Measurements from ENCODE around the gene IL33.
A peak's percentile ranks its signal among the peaks of the same experiment; 100 is the strongest.
"Not testable (repeated sequence)": the region's sequence is repeated elsewhere in the genome, so short reads cannot be mapped to it uniquely, and the experiment has no call there.

IL33 gene

GRCh38 chr9:6215562-6215961, at the start of gene IL33:
Gene IL33, plus strand, starts transcription at chr9:6215807. Its CDS starts 25,888 bp downstream, at chr9:6241695.
- peak; percentile 7 for DNase-seq (ENCODE audit: low spot score)

GRCh38 chr9:6171667-6172066, 43.9 kb upstream of the IL33 start:
- DNase-seq (ENCODE audit: low spot score) = no peak

- DNase-seq (ENCODE audit: low spot score) = no peak
Observed at GRCh38 chr9:6173914-6174313, 41.7 kb upstream of the IL33 start.

- DNase-seq (ENCODE audit: low spot score) = not testable (repeated sequence)
Observed at GRCh38 chr9:6182549-6183226, 32.9 kb upstream of the IL33 start.

GRCh38 chr9:6183227-6183551, 32.4 kb upstream of the IL33 start:
- DNase-seq (ENCODE audit: low spot score) = no peak

GRCh38 chr9:6183627-6184026, 32.0 kb upstream of the IL33 start:
- no peak for DNase-seq (ENCODE audit: low spot score)

- DNase-seq (ENCODE audit: low spot score) = peak; percentile 68
Observed at GRCh38 chr9:6184749-6185645, 30.6 kb upstream of the IL33 start.

- DNase-seq (ENCODE audit: low spot score) = no peak
Observed at GRCh38 chr9:6186691-6187090, 28.9 kb upstream of the IL33 start.

GRCh38 chr9:6187272-6187671, 28.3 kb upstream of the IL33 start:
- DNase-seq (ENCODE audit: low spot score) = no peak

GRCh38 chr9:6188466-6188865, 27.1 kb upstream of the IL33 start:
- no peak for DNase-seq (ENCODE audit: low spot score)

GRCh38 chr9:6188906-6189305, 26.7 kb upstream of the IL33 start:
- DNase-seq (ENCODE audit: low spot score) = no peak

GRCh38 chr9:6194934-6195333, 20.7 kb upstream of the IL33 start:
- DNase-seq (ENCODE audit: low spot score) = no peak

- no peak for DNase-seq (ENCODE audit: low spot score)
Observed at GRCh38 chr9:6195714-6196360, 19.8 kb upstream of the IL33 start.

- DNase-seq (ENCODE audit: low spot score) = peak; percentile 54
Observed at GRCh38 chr9:6197330-6197729, 18.3 kb upstream of the IL33 start.

- DNase-seq (ENCODE audit: low spot score) = no peak
Observed at GRCh38 chr9:6198251-6198650, 17.4 kb upstream of the IL33 start.

- DNase-seq (ENCODE audit: low spot score) = no peak
Observed at GRCh38 chr9:6199596-6199995, 16.0 kb upstream of the IL33 start.

- no peak for DNase-seq (ENCODE audit: low spot score)
Observed at GRCh38 chr9:6200761-6201160, 14.8 kb upstream of the IL33 start.

- DNase-seq (ENCODE audit: low spot score) = no peak
Observed at GRCh38 chr9:6209966-6210365, 5.6 kb upstream of the IL33 start.

- no peak for DNase-seq (ENCODE audit: low spot score)
Observed at GRCh38 chr9:6212722-6213375, 2.8 kb upstream of the IL33 start.

GRCh38 chr9:6214434-6214833, 1.2 kb upstream of the IL33 start:
- peak; percentile 53 for DNase-seq (ENCODE audit: low spot score)

- peak; percentile 31 for DNase-seq (ENCODE audit: low spot score)
Observed at GRCh38 chr9:6214903-6215302, 704 bp upstream of the IL33 start.

GRCh38 chr9:6216002-6216401, 395 bp downstream of the IL33 start:
- no peak for DNase-seq (ENCODE audit: low spot score)

GRCh38 chr9:6216951-6217350, 1.3 kb downstream of the IL33 start:
- DNase-seq (ENCODE audit: low spot score) = no peak
